K562 (cell line): ENCODE data around the gene AIFM3. TPM values are rescaled to one million over a fixed set of nuclear protein-coding genes. Genes with fewer than 3 reads are reported as not detected.

Experiments
- ATAC-seq: fragments of 200-7000 bp; cut with Tn5 transposase; 3 replicates; pipeline ENCODE4 v1.9.1; 2020; ENCODE audit warnings: moderate library complexity
- BruUV-seq: library from RNA; stranded (reverse); fragments of 400-500 nt; replicated peaks from 2 replicates; lab custom pipeline; 2021; lab: Mats Ljungman, UMichigan
- CTCF ChIA-PET: fragments of 300-600 bp; formaldehyde crosslinking; extraction: SDS; loops from one replicate; lab custom pipeline; 2021; ENCODE audit warnings: low intra/inter-chr PET ratio; lab: Yijun Ruan, JAX
- POLR2A ChIA-PET: fragments of 300-600, 350-650 bp; sonication (Branson Sonifier 250); formaldehyde crosslinking; extraction: SDS; loops from one replicate; lab custom pipeline; 2021; ENCODE audit warnings: antibody characterized with exemption, inconsistent platforms; lab: Yijun Ruan, JAX
- DNase-seq, 4 experiments: peaks; one replicate each; pipeline versions ENCODE4 v3.0.0 to v3.0.0-alpha.2; 2011 to 2018; ENCODE audit warnings: low spot score in 3 of 4, mixed read lengths in 3 of 4; ENCODE audit errors: extremely low read depth in 1 of 4
- FAIRE-seq: peaks from 2 replicates; lab custom pipeline; 2011; peaks lifted over from hg19 to GRCh38; lab: Jason Lieb, UNC
- H2AFZ ChIP-seq: 2 replicates; pipeline ENCODE4 v1.6.0; 2011; ENCODE audit warnings: low read depth, low read length, control low read depth, inconsistent platforms
- H3K27ac ChIP-seq: fragments of 200-600 bp; 3 replicates; pipeline ENCODE4 v1.8.0; 2011; ENCODE audit warnings: low read depth, mild to moderate bottlenecking, control low read depth, inconsistent platforms, low read length, moderate library complexity, mixed read lengths; ENCODE audit errors: extremely low read depth
- H3K27me3 ChIP-seq, 2 experiments: fragments of 300-600 bp in 1 of 2; 2 replicates in 1 of 2; 3 replicates in 1 of 2; pipeline versions ENCODE4 v1.6.0 to v1.8.0; 2011; ENCODE audit warnings: inconsistent platforms in 2 of 2, low read length in 2 of 2, mild to moderate bottlenecking in 1 of 2, mixed read lengths in 1 of 2, moderate library complexity in 1 of 2; ENCODE audit not compliant: control insufficient read depth in 2 of 2, insufficient read depth in 2 of 2
- H3K36me3 ChIP-seq: fragments of 300-600 bp; 3 replicates; pipeline ENCODE4 v1.8.0; 2011; ENCODE audit warnings: mild to moderate bottlenecking, low read length, inconsistent platforms; ENCODE audit not compliant: control insufficient read depth, insufficient read depth
- H3K4me1 ChIP-seq, 2 experiments: fragments of 200-600 bp in 1 of 2; replicated peaks in 1 of 2; 2 replicates in 1 of 2; 3 replicates in 1 of 2; pipeline versions ENCODE4 v1.5.1 to v1.8.0; 2011; ENCODE audit warnings: inconsistent platforms in 2 of 2, low read length in 2 of 2, mild to moderate bottlenecking in 1 of 2, mixed read lengths in 1 of 2, moderate library complexity in 1 of 2; ENCODE audit not compliant: control insufficient read depth in 2 of 2, insufficient read depth in 2 of 2
- H3K4me2 ChIP-seq: 2 replicates; pipeline ENCODE4 v1.6.1; 2011; ENCODE audit warnings: low read length, control low read depth, inconsistent platforms, mixed read lengths; ENCODE audit not compliant: insufficient read depth
- H3K4me3 ChIP-seq: fragments of 200-600 bp; sonication (generic), shearing (Covaris generic); 2 replicates; pipeline ENCODE4 v1.5.1; 2016; ENCODE audit warnings: control low read depth, inconsistent platforms
- H3K79me2 ChIP-seq: fragments of 200-600 bp; 3 replicates; pipeline ENCODE4 v1.8.0; 2011; ENCODE audit warnings: low read length, inconsistent platforms; ENCODE audit not compliant: control insufficient read depth, insufficient read depth
- H3K9ac ChIP-seq, 2 experiments: 2 replicates each; pipeline versions ENCODE4 v1.6.0 to v1.6.1; 2011; ENCODE audit warnings: low read depth in 2 of 2, low read length in 2 of 2, control low read depth in 1 of 2, inconsistent platforms in 1 of 2, mild to moderate bottlenecking in 1 of 2, mixed read lengths in 1 of 2; ENCODE audit not compliant: insufficient read depth in 1 of 2
- H3K9me1 ChIP-seq: one replicate; pipeline ENCODE4 v1.6.0; 2011; ENCODE audit warnings: inconsistent platforms, mild to moderate bottlenecking, low read length, moderate library complexity; ENCODE audit not compliant: control insufficient read depth, insufficient read depth
- H3K9me3 ChIP-seq: replicated peaks from 2 replicates; pipeline ENCODE4 v1.5.1; 2011; ENCODE audit warnings: low read depth, low read length, inconsistent platforms; ENCODE audit not compliant: control insufficient read depth, insufficient read depth
- H4K20me1 ChIP-seq: replicated peaks from 2 replicates; pipeline ENCODE4 v1.6.1; 2011; ENCODE audit warnings: low read length, inconsistent platforms, mixed read lengths; ENCODE audit not compliant: control insufficient read depth, insufficient read depth
- BRCA1 ChIP-seq, 2 experiments: fragments of 450-650 bp in 1 of 2; sonication (generic) in 1 of 2; formaldehyde crosslinking in 1 of 2; IDR thresholded peaks; 2 replicates each; pipeline versions ENCODE4 v1.5.0 to v1.6.1; 2017 to 2020; ENCODE audit warnings: mild to moderate bottlenecking in 1 of 2, missing genetic modification reagents in 1 of 2
- KDM5B ChIP-seq: fragments of 200-600 bp; sonication (generic); IDR thresholded peaks from 2 replicates; pipeline ENCODE4 v1.6.1; 2012; ENCODE audit warnings: low read depth, mild to moderate bottlenecking, moderate library complexity, low read length, control low read depth, inconsistent platforms; ENCODE audit not compliant: insufficient replicate concordance
- MXI1 ChIP-seq: IDR thresholded peaks from 2 replicates; pipeline ENCODE4 v1.6.1; 2011; ENCODE audit warnings: low read depth, mild to moderate bottlenecking, improper control_type of control experiment, low read length
- NFYB ChIP-seq: IDR thresholded peaks from 2 replicates; pipeline ENCODE4 v1.6.1; 2011; ENCODE audit warnings: mild to moderate bottlenecking, moderate library complexity; ENCODE audit not compliant: insufficient read length; ENCODE audit errors: extremely low read depth
- PRMT5 ChIP-seq: sonication (generic); formaldehyde crosslinking; IDR thresholded peaks from 2 replicates; pipeline ENCODE4 v1.5.0; 2020; ENCODE audit warnings: missing genetic modification reagents
- PURB ChIP-seq: sonication (generic); formaldehyde crosslinking; IDR thresholded peaks from 2 replicates; pipeline ENCODE4 v1.9.0; 2021; ENCODE audit warnings: low read depth, mild to moderate bottlenecking, missing genetic modification reagents
- THAP12 ChIP-seq: fragments of 250-450 bp; sonication (Bioruptor Pico); IDR thresholded peaks from 2 replicates; pipeline ENCODE4 v1.9.0; 2021; ENCODE audit warnings: mild to moderate bottlenecking, inconsistent platforms
- ZC3H4 ChIP-seq: sonication (generic); formaldehyde crosslinking; IDR thresholded peaks from 2 replicates; pipeline ENCODE4 v1.9.0; 2021; ENCODE audit warnings: missing genetic modification reagents, borderline replicate concordance
- ZFP91 ChIP-seq: sonication (generic); formaldehyde crosslinking; IDR thresholded peaks from 2 replicates; pipeline ENCODE4 v1.8.0; 2022; ENCODE audit warnings: mild to moderate bottlenecking, missing genetic modification reagents
- ZNF184 ChIP-seq: sonication (generic); formaldehyde crosslinking; IDR thresholded peaks from 2 replicates; pipeline ENCODE4 v1.5.0; 2020; ENCODE audit warnings: missing genetic modification reagents
- WGBS: fragments of 100-300 bp; shearing (Covaris generic); methylation state at CpG from one replicate; pipeline ENCODE4 v1.1.6; 2016; ENCODE audit warnings: low coverage, mixed read lengths; ENCODE audit not compliant: insufficient coverage; ENCODE audit errors: missing lambda C conversion rate; 5-methylcytosine and 5-hydroxymethylcytosine counted together
- in situ Hi-C: fragments of 300-500 bp; cut with MboI; formaldehyde crosslinking; loops from 4 replicates; pipeline ENCODE4 v1.15.0; 2018; ENCODE audit warnings: inconsistent platforms, mixed read lengths
- intact Hi-C: fragments of 100-400 bp; cut with micrococcal nuclease; formaldehyde crosslinking; loops from 2 replicates; pipeline ENCODE4 v1.14.2; 2022
- polyA plus RNA-seq, 8 experiments: library from polyadenylated mRNA; depleted of rRNA in 4 of 8; stranded (reverse) in 5 of 8; unstranded in 3 of 8; fragments of >200 nt; fragmentation: Nextera tagmentation in 2 of 8; fragmentation: Illumina TruSeq in 1 of 8; extraction: Ambion mirVana in 2 of 8; extraction: Trizol in 1 of 8; gene quantifications; 2 replicates each; pipeline versions ENCODE4 v1.2.1 to v1.2.3, GENCODE V29; 2011 to 2014; ENCODE audit warnings: inconsistent platforms in 1 of 8, missing spikeins in 1 of 8
- total RNA-seq, 7 experiments: library from RNA; depleted of rRNA in 6 of 7; stranded (reverse); fragments of >200 nt in 6 of 7; fragmentation: Illumina TruSeq in 2 of 7; extraction: Trizol in 2 of 7; gene quantifications; 2 replicates each; pipeline versions ENCODE4 v1.2.1 to v1.2.3, GENCODE V29; 2011 to 2021; ENCODE audit warnings: low replicate concordance in 1 of 7
- TF ChIP-seq, protein P1 (sequence below): fragments of 450-650 bp; IDR thresholded peaks from 2 replicates; pipeline ENCODE4 v1.6.1; 2017; ENCODE audit warnings: mild to moderate bottlenecking, moderate library complexity
- TF ChIP-seq, protein P2 (sequence below): fragments of 250-450 bp; sonication (Bioruptor Pico); IDR thresholded peaks from 2 replicates; pipeline ENCODE4 v1.5.0; 2021

Gene AIFM3
- total and polyA plus RNA-seq, 9 of the 15 experiments (the other 6 are each of a cell fraction or from before 2014, with no cell fraction given), result 0.03 to 0.20 (median 0.07) TPM; not detected in 1

- peak overlapping the region in 1 of 2 experiments; percentile 54; a peak in 2 of 4 replicates for H3K9ac ChIP-seq
- peaks cover 50% of the 10 kb centered on the region for H4K20me1 ChIP-seq
- ATAC-seq (no peak), FAIRE-seq (no peak), DNase-seq (no peak)
- H3K4me1 ChIP-seq, result peaks cover 0 to 61% of the 10 kb centered on the region in 2 experiments; a peak in 4 of 5 replicates
- 8% methylated on average over 13 of the region's 13 CpGs for WGBS
- H3K79me2 ChIP-seq, result no peaks in the 10 kb centered on the region
- no peak overlapping the region for H3K4me2 ChIP-seq
- ChIA-PET POLR2A (interaction anchor here (0.6 to 10.2 kb wide), 10 partner anchors 10 to 1990 kb away, joined by 3 to 120 read pairs (median 4); partner anchors contain the start of genes LRRC74B, P2RX6 and THAP7), CTCF (no interaction called here)
- no peaks in the 10 kb centered on the region for H3K9me3 ChIP-seq
- H3K36me3 ChIP-seq, result no peaks in the 10 kb centered on the region
- BruUV-seq, result no TSS peak
- no peak overlapping the region for H3K27ac ChIP-seq
- peaks cover 45 to 83% of the 10 kb centered on the region in 2 experiments; a peak in 4 of 5 replicates for H3K27me3 ChIP-seq
- intact Hi-C loops (no loop called here), in situ Hi-C loops (no loop called here)
- H3K4me3 ChIP-seq, result no peak overlapping the region
- peaks cover 4% of the 10 kb centered on the region for H3K9me1 ChIP-seq
- no peak overlapping the region for H2AFZ ChIP-seq
- TF ChIP-seq, protein P1, sequence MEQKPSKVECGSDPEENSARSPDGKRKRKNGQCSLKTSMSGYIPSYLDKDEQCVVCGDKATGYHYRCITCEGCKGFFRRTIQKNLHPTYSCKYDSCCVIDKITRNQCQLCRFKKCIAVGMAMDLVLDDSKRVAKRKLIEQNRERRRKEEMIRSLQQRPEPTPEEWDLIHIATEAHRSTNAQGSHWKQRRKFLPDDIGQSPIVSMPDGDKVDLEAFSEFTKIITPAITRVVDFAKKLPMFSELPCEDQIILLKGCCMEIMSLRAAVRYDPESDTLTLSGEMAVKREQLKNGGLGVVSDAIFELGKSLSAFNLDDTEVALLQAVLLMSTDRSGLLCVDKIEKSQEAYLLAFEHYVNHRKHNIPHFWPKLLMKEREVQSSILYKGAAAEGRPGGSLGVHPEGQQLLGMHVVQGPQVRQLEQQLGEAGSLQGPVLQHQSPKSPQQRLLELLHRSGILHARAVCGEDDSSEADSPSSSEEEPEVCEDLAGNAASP, result no peak
- peak; percentile 66; the same call in 1 of the 2 replicates for TF ChIP-seq ZC3H4
- TF ChIP-seq PURB (CRISPR knock-in tag), result peak; percentile 16; the same call in 1 of the 2 replicates
- TF ChIP-seq MXI1, result no peak
- TF ChIP-seq ZFP91 (CRISPR knock-in tag), result peak; percentile 61
- TF ChIP-seq ZNF184 (CRISPR knock-in tag), result peak; percentile 12; the same call in 1 of the 2 replicates
- TF ChIP-seq PRMT5, result 0 out of 2 replicates have a peak, but pooled peaks have one; percentile 22
- peak; percentile 19 for TF ChIP-seq KDM5B
- no peak for TF ChIP-seq BRCA1 (IDR thresholded peaks at IDR 0.05)
- TF ChIP-seq BRCA1 (CRISPR knock-in tag; IDR thresholded peaks at IDR 0.05), result 0 out of 2 replicates have a peak, but pooled peaks have one; percentile 84
- TF ChIP-seq, protein P2, sequence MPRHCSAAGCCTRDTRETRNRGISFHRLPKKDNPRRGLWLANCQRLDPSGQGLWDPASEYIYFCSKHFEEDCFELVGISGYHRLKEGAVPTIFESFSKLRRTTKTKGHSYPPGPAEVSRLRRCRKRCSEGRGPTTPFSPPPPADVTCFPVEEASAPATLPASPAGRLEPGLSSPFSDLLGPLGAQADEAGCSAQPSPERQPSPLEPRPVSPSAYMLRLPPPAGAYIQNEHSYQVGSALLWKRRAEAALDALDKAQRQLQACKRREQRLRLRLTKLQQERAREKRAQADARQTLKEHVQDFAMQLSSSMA (CRISPR knock-in tag), result 0 out of 2 replicates have a peak, but pooled peaks have one; percentile 46
- peak; percentile 24; the same call in 1 of the 2 replicates for TF ChIP-seq THAP12 (CRISPR knock-in tag)
- no peak for TF ChIP-seq NFYB
Observed at GRCh38 chr22:21028277-21029251, 61.5 kb downstream of the AIFM3 start.
